Uterus (tissue), 2 donors: ENCODE measurements around the gene NLRP11.

ENCODE experiments used
- POLR2A ChIP-seq, 2 donors: fragments of 450-650 bp; IDR thresholded peaks; one replicate each; pipeline ENCODE4 v1.6.1; 2016; ENCODE audit warnings: antibody characterized with exemption in 2 of 2, mild to moderate bottlenecking in 1 of 2, moderate library complexity in 1 of 2
- TF ChIP-seq, protein P1 (sequence below), 4 experiments: fragments of 200-600 bp in 2 of 4; fragments of 450-650 bp in 2 of 4; sonication (generic) in 2 of 4; IDR thresholded peaks; one replicate each; pipeline ENCODE4 v1.5.1; 2016 to 2019; ENCODE audit warnings: antibody characterized with exemption in 4 of 4, mild to moderate bottlenecking in 2 of 4, moderate library complexity in 1 of 4

DNA sequence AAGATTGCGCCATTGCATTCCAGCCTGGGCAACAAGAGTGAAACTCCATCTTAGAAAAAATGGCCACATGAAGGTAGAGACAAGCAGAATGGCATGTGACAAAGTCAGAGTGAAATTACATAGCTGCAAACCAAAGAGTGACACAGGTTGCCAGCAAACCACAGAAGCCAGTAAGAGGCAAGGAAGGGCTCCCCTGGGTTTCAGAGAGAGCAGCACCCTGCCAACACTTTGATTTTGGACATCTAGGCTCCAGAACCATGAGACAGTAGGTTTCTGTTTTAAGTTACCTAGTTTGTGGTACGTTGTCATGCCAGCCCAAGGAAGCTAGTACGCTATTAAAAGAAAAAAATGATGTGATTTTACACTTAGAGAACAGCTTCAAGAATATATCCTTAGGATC lies 6.5 kb upstream of the NLRP11 start:
- no peak for TF ChIP-seq POLR2A (IDR thresholded peaks at IDR 0.05)
- TF ChIP-seq, protein P1, sequence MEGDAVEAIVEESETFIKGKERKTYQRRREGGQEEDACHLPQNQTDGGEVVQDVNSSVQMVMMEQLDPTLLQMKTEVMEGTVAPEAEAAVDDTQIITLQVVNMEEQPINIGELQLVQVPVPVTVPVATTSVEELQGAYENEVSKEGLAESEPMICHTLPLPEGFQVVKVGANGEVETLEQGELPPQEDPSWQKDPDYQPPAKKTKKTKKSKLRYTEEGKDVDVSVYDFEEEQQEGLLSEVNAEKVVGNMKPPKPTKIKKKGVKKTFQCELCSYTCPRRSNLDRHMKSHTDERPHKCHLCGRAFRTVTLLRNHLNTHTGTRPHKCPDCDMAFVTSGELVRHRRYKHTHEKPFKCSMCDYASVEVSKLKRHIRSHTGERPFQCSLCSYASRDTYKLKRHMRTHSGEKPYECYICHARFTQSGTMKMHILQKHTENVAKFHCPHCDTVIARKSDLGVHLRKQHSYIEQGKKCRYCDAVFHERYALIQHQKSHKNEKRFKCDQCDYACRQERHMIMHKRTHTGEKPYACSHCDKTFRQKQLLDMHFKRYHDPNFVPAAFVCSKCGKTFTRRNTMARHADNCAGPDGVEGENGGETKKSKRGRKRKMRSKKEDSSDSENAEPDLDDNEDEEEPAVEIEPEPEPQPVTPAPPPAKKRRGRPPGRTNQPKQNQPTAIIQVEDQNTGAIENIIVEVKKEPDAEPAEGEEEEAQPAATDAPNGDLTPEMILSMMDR (IDR thresholded peaks at IDR 0.05), result no peak
